Measurements from ENCODE around the gene TMEM119.

DNA sequence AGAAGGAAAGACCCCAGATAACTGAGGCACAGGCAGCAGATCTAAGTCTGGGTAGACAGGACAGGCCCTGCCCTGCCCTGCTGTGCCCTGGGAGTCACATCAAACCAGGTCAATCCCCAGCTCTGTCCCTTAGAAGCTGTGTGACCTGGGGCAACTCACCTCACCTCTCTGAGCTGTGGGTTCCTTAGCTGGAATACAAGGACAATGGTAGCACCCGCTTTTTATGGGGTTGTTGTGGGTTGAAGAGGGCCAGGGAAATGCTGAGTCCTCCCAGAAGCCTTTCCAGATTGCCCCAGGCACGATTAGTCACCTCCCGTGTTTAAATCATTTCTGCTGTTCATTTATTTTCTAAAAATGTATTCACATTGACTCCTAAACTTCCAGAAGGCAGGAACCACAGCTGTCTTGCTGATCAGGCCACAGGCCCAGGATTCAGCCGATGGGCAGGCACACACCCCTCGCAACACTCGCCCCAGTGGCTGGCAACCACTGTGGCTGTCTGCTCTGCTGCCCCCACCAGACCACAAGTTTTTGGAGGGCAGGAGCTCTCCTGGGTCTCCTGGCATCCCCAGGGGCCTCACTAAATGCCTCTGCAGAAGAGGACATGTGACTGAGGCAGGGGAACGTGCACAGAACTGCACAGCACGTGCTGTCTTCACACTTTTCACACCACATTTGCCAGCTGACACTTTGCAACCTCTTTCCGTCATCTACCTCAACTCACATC, 32.8 kb upstream of the TMEM119 start:
- no peak for TF ChIP-seq CTCF (IDR thresholded peaks at IDR 0.05)
- no peak for TF ChIP-seq POLR2A (IDR thresholded peaks at IDR 0.05)

Data from adrenal gland (tissue), 5 donors.